Measurements from ENCODE around the gene PPP1R37.

- TF ChIP-seq CTCF (conservative IDR thresholded peaks at IDR 0.05): no peak
- no peak for TF ChIP-seq ZFX (IDR thresholded peaks at IDR 0.05)
These were observed 51.7 kb downstream of the PPP1R37 start for GRCh38 chr19:45144431-45145269.

Measured in C4-2B (cell line).